Stimulated activated CD4-positive, alpha-beta T cell treated with anti-CD3 and anti-CD28 coated beads, Interleukin-2, amount 100 ng/mL, for 48 hours (primary cell): ENCODE results near the gene ZNF792.
"Not testable (repeated sequence)": the region's sequence is repeated elsewhere in the genome, so short reads cannot be mapped to it uniquely, and the experiment has no call there.

Source experiments
- DNase-seq, 2 donors: peaks; one replicate each; pipeline ENCODE4 v3.0.0-alpha.2; 2020

ZNF792 gene

DNA sequence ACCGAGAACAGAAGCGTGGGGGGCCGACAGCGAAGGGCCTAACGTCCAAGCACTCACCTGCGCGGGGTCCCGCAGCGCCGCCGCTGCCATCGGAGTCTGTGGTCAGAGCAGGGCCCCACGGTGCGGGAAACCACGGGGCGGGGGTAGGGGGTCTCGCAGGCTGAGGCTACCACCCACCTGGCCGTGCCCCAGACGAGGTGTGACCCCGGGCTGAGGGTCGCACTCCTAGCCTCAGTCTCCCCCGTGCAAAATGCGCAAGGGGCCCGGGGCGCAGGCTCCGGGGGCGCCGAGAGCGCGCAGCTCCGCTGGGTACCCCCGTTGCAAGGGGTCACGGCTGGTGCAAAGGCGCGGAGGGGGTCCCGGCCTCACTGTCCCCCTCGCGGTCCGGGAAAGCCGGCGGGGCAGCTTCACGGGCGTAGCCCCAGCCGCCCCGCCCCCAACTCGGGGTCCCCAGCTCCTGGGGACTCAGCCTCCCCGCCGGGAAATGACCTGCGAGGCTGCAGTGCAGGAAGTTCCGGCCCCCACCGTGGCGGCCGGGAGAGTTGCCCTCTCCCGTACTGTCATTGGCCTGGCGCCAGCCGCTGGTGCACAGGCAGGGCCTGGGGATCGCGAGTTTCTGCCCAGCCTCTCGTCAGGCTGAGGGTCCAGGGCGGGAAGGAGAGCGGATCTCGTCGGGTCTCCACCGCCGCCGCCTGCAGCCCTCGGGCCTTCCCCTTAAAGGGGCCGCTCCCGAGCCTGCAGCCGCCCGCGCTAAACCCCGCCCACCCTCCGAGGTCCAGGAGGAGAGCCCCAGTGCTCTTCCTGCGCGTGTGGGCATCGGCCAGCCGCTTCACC lies at the start of gene ZNF792:
ZNF792 (minus strand) TSS at position 657 of the 834 bp plus-strand sequence; CDS start at position 90, 567 bp downstream.
- peak; percentile 38 to 43 for DNase-seq

DNA sequence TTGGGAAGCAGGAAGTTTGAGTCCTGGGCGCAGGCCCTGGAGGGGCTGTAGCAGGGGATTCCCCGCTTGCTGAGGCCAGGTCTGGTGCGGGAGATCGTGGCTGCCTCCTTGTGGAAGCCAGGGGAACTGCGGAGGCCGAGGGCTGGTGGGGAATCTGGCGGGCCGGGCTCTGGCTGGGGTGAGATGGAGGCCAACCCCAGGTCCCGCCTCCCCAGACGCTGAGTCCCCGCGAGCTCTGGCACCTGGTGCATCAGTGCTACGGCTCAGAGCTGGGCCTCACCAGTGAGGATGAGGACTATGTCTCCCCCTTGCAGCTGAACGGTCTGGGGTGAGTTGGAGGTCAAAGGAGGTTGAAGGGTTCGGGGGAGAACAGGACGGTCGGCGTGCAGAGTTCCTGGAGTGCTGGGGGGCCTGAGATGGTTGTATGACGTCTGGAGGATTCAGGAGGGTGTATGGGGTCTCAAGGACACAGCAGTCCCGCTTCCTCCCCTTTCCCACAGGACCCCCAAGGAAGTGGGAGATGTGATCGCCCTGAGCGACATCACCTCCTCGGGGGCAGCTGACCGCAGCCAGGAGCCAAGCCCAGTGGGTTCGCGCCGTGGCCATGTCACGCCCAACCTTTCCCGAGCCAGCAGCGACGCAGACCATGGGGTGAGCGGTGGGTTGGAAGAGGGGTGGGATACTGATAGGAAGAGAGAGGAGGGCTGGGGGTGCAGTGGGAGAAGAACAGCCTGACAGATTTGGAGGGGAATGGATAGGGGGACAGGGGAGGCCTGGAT lies 49.2 kb upstream of the ZNF792 start:
- DNase-seq, result peak; percentile 82 to 84

DNA sequence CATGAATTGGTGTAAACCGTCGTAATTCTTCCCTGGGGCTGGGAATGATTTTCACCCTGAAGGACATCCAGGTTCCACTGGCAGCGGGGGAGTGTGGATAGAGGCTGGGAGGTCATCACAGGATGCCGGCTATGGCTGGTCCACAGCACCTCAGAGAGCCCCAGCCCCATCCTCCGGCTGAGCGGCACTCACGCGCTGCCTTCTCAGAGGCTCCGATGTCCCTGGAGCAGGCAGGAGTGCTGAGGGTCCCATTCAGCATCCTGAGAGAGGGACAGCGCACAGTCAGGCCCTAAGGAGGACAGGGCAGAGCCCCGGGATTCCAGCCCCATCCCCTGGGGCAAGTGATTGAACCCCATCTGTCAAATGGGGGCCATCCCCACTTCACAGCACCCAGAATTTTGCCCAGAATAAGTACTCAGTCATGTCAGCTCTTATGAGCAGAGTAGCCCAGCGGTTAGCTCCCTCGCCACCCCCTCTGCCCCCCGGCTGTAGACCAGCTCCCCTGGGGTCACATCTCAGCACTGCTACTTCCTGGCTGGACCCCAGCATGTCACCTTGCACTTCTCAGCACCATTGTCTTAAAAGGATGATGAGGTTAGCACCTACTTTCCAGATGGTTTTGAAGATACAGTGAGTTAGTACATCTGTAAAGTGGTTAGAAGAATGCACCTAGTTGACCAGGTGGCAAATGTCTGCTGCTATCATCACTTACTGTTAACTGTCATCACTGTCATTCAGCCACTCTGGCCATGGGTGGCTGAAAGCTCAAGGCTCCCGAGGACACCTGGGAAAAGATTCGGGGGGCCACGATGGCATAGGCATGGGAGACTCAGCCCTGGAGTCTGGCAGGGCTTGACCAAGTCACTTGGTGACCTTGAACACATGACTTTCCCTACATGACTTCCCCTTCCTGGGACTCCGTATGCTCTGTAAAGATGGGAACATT lies 48.0 kb upstream of the ZNF792 start:
- no peak for DNase-seq

DNA sequence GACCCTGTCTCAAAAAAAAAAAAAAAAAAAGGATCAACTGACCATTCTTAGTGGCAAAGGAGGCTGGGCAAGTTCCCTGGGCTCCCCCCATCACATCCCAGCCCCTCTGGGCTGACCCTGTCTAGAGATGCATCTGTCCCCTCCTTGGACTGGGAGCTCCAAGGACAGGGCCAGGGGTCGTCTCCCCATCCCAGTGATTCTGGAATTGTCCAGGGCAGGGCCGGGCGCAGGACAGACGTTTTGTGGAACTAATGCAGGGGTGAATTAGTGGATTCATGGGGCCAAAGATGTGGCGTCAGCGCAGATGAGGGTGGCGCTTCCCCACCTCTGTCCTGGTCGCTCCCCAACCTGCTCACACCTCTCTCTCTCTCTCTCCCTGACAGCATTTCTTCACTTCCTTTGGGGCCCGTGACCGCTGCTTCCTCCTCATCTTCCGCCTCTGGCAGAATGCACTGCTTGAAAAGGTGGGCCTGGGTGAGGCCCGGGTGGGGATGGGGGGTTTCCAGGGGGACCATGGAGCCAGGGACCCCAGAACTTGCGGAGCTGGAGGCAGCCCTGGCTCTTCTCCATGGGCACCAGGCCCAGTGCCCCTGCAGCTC lies 47.2 kb upstream of the ZNF792 start:
- DNase-seq, result no peak

DNA sequence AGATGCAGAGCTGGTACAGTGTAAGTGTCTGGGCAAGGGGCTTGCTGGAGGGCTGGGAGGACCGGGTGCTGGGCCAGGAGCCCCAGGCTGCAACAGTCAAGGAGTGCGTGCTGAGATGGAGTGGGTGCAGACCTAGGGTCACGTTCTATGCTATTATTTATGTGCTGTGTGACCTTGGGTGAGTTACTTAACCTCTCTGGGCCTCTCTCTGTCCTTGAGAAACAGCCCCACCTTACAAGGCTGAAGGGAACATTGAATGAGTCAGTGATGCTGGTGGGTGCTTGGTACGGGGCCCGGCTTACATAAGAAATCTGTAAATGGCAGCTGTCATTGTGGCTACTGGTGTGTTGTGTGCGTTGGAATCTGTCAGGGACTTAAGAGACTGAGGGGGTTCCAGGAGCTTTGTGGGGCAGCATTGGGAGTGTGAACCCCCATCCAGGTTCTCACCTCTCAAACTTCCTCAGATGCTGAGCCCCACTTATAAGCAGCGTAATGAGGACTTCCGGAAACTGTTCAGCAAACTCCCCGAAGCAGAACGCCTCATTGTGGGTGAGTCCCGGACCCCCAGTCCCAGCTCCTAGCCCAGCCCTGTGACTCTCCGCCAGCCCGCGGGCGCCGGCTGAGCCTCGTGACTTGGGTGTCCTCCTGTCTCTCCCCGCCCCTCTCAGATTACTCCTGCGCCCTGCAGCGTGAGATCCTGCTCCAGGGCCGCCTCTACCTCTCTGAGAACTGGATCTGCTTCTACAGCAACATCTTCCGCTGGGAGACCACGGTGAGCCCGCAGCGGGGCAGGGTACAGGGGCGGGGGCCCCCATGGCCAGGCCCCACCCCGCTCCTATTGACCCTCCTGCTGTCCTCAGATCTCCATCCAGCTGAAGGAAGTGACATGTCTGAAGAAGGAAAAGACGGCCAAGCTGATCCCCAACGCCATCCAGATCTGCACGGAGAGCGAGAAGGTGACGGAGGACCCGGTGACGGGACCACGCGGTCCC lies 45.7 kb upstream of the ZNF792 start:
- no peak for DNase-seq

DNA sequence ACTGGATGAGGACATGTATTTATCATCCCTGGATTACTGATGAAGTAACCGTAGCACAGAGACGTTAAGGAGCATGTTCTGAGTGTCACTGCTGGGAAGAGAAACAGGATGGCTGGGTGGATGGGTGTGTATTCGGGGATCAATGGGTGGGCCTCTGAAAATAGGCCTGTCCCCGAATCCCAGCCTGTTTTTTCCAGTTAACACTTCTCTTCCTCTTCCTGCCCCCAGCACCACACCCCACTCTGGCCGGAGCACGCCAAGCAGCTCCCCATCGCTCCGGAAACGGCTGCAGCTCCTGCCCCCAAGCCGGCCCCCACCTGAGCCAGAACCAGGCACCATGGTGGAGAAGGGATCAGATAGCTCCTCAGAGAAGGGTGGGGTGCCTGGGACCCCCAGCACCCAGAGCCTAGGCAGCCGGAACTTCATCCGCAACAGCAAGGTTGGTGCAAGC lies 44.9 kb upstream of the ZNF792 start:
- no peak for DNase-seq

DNA sequence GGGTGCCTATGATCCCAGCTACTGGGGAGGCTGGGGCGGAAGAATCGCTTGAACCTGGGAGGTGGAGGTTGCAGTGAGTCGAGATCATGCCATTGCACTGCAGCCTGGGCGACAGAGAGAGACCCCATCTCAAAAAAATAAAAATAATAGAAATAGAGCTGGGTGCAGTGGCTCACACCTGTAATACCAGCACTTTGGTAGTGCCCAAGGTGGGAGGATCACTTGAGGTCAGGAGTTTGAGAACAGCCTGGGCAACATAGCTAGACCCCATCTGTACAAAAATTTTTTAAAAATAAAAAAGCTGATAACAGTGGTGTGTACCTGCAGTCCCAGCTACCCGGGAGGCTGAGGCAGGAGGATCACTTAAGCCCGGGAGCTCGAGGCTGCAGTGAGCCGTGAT lies 43.4 kb upstream of the ZNF792 start:
- DNase-seq, result not testable (repeated sequence)

DNA sequence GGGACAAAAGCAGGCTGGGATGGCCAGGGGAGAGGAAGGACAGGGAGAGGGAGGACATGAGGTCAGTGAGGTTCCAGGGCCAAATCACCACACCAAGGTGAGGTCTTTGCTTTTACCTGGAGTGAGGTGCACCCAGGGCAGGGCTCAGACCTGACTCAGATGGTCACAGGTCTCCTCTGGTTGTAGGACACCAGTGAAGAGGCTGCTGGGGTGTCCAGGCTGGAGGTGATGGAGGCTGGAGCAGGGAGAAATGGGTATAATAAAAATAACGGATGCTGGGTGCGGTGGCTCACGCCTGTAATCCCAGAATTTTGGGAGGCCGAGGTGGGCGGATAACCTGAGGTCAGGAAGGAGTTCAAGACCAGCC lies 43.0 kb upstream of the ZNF792 start:
- no peak for DNase-seq

DNA sequence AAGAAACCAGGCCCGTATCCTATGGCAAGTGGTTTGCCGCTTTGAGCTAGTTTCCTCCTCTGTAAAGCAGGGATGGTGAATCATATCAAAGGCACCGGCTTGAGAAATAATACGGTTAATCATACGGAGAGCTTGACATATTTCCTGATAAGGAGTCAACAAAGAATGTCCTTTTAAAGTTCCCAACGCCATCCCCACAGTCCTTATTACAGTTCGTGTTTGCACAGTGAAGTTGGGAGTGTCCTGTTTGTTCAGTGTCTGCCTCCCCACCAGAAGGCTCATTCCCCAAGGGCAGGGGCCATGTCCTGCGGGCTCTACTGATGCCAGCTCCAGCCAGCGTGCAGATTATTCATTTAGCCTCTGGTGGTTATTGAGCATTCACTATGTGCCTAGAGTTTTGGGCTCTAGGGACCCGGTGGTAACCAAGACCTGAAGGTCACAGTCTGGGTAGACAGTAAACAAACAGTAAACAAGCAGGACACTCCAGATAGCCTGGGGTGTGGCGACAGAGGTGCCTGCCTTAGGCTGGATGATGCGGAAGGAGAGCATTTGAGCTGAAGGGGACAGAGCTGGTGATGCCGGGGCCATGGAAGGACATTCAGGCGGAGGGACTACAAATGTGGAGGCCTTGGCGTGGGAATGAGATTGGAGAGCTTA lies 42.4 kb upstream of the ZNF792 start:
- DNase-seq, result no peak

DNA sequence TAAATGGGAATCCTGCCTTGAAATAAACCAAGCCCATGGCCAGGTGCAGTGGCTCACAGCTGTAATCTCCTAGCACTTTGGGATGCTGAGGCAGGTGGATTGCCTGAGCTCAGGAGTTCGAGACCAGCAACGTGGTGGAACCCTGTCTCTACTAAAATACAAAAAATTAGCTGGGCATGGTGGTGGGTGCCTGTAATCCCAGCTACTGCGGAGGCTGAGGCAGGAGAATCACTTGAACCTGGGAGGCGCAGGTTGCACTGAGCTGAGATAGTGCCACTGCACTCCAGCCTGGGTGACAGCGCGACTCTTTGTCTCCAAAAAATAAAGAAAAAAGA lies 41.9 kb upstream of the ZNF792 start:
- not testable (repeated sequence) for DNase-seq

DNA sequence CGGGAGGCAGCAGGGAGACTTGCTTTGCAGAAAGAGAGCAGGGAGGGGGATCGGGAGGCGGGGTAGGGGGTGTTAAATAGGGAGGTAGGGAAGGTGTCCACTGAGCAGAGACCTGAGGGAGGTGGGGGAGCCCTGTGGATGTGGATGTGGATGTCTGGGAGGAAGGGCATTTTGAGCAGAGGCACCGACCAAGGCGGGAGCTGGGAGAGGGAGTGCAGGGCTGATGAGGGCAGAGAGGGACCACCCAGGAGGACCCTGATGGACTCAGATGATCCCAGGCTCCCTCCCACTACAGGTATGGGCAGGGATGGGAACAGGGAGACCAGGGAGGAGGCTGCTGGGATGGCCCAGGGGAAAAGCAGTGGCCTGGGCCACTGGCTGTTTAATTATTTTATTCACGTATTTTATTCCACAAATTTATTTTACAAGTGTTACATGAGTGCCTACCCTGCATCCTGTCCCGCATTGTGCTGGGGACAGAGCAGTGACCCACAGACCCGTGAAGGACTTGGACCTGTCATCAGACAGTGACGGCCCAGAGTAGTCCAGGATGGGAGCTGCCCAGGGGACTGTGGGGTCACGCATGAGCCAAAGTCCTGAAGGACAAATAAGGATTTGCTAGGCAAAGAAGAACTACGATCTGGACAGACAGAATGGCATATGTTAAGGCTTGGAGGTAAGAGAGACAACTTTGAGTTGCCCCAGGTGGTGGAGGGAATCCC lies 41.4 kb upstream of the ZNF792 start:
- no peak for DNase-seq

DNA sequence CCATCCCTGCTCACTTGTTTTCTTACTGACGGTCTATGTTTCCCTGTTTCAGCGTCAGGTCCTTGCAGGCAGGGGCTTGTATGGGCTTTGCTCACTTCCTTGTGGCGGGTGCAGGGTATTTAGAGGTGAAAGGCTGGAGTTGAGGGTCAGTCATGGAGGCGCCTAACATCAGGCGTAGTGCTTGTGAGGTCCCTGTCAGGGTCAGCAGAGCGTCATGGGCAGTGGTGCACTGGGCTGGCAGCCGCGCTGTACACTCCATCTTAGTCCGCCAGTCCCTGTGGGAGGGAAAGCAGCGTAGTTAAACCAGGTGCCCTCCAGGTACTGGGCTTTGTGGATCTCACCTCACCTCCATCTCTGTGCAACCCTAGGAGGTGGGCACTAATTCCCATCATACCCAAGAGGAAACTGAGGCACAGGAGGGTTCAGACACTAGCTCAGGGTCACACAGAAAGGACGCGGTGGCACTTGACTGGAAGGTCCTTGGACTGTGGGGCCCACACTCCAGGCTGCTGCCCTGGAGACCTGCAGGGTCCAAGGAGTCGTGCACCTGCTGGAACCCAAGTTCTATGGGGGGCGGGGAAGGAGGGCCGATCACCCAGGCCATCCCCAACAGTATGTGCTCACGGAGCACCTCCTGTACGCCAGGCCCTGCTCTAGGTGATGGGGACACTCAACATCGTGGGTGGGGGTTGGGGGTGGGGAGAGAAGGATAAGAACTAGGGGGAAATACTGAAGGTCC lies 40.7 kb upstream of the ZNF792 start:
- no peak for DNase-seq

DNA sequence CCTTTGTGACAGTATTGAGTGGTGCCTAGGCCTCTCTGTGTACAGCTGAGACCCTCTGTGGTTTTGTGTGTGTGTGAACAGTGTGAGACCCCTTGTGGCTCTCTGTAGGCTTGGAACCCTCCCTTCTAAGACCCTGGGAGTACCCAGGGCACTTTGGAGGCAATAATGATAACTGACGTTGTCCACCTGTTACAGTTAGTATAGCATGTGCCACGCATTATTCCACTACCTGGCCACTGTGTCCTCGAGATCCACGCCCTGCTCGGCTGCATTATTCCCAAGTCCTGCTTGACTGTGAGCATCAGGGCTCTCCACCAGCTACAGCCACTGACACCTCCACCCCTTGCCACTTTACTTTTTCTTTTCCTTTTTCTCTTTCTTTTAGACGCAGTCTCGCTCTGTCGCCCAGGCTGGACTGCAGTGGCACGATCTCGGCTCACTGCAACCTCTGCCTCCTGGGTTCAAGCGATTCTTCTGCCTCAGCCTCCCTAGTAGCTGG lies 38.1 kb upstream of the ZNF792 start:
- DNase-seq, result no peak

DNA sequence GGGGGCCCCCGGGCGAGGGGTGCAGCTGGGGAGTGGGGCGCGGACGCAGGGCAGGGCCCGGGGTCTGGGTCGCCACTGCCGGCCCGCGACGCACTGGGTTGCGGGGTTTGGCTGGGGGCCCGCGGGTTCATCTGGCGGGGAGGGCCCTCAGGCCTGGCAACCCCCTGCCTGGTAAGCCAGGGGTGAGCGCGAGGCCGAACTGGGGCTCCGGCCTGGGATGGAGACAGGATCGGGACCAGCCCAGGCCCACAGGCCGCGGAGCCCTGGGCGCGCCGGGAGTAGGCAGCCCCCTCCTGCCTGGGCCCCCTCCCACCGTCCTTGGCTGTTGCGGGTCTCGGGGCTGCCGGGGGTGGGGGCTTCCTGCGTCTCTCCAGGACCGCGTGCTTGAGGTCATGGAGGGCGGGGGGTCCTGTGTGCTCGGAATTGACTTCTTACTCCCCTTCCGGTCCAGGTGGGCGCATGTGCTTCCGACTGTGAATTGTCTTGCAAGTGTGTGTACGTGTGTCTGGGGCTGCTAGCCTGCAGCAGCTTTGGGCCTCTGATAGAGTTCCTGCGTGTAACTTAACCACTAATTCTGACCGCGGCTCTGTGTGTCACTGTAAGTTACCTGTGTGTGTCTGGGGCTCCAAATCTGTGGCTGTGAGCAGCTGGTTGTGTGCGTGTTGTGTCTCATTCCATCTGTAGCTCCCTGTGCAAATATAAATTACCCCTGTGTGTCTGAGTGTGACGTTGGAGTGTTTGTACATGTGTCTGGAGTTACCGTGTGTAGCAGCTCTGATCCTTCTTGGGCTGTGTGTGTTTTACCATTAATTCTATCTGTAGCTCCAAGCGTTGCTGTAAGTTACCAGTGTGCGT lies 36.8 kb upstream of the ZNF792 start:
- peak in 1 of 2 donors; percentile 46 for DNase-seq

DNA sequence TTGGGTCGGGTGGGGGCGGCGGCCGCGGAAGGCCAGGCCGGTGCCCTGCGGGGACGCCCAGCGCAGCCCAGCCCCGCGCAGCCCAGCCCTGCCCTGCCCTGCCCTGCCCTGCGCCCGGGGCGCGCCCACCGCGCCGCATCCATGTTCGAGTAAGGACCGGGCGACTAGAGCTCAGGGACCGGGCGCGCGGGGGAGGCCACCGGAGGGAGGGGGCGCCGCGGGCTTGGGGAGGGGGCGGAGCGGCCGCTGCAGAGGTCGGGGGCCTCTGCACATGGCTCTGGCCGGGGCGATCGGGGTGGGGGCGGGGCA lies 36.3 kb upstream of the ZNF792 start:
- DNase-seq, result no peak

DNA sequence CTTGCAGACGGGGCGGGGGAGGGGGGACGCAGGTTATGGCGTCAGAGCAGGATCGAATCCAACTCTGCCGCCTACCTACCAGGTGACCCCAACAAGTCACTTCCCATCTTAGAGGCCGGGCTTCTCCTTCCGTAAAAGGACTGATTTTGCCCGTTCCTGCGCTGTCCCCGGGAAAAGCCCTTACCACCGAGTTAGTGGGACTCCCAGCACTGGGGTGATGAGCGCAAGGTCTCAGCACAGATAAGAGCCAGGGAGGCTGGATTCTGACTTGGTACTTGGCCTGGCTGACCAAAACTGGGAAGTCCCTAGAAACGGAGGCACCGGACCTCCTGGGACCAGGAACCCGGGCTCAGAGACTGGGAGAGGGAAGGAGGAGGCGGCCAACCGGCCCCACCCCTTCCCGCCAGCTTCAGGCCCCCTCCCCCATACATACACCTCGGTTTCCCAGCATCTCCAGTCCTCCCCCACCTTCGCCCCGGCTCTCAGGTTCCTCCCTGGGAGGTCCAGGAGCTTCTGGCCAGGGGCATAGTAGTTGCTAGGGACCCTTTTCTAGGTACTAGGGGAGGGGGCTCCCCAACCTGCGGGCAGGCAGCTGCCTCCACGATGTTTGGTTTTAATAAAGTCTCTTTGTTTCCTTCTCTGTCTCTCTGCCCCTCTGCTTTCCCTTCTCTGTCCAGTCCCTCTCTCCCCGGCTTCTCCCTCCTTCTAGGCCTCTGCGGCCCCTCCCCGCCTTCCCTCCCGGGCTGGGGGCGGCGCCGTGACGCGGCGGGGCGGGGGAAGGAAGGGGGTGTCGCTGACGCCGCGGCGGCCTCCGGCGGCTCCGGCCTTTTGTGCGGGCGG lies 35.7 kb upstream of the ZNF792 start, which contains the start of gene GRAMD1A:
GRAMD1A (plus strand) TSS at position 826 of the 840 bp plus-strand sequence. CDS start 156 bp downstream, outside the sequence.
- peak; percentile 71 for DNase-seq
